Fibroblast of lung (primary cell): ENCODE results near the gene POGK.

Experiments used
- EZH2 ChIP-seq: IDR thresholded peaks from 2 replicates; pipeline ENCODE4 v1.5.1; 2012; ENCODE audit warnings: low read length, control low read depth, mild to moderate bottlenecking; ENCODE audit errors: missing control alignments
- TF ChIP-seq, protein P1 (sequence below), 2 donors: IDR thresholded peaks in 1 of 2; conservative IDR thresholded peaks in 1 of 2; 1 replicate in 1 of 2; 2 replicates in 1 of 2; pipeline ENCODE4 v1.5.1; 2011 to 2012; ENCODE audit warnings: low read length in 2 of 2, control low read depth in 1 of 2, inconsistent platforms in 1 of 2, low read depth in 1 of 2, mild to moderate bottlenecking in 1 of 2

DNA sequence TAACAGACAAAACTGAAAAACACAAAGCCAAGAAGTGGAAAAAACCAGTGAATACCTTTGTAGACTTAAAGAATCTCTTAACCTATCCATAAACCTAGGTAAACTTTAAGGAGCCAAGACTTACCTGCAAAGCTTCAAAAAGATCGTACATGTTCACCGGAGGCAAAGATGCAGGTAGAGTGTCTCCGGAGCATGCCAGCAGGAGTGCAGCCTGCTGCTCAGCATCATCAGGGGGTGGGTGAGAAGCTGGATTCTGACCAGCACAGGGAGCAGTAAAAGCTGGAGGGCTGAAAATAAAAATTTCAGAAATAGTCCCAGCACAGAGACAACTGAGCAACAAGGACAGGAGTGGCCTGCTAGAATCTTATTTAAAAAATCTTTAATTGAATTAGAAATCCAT, 18.7 kb downstream of the POGK start:
- TF ChIP-seq, protein P1, sequence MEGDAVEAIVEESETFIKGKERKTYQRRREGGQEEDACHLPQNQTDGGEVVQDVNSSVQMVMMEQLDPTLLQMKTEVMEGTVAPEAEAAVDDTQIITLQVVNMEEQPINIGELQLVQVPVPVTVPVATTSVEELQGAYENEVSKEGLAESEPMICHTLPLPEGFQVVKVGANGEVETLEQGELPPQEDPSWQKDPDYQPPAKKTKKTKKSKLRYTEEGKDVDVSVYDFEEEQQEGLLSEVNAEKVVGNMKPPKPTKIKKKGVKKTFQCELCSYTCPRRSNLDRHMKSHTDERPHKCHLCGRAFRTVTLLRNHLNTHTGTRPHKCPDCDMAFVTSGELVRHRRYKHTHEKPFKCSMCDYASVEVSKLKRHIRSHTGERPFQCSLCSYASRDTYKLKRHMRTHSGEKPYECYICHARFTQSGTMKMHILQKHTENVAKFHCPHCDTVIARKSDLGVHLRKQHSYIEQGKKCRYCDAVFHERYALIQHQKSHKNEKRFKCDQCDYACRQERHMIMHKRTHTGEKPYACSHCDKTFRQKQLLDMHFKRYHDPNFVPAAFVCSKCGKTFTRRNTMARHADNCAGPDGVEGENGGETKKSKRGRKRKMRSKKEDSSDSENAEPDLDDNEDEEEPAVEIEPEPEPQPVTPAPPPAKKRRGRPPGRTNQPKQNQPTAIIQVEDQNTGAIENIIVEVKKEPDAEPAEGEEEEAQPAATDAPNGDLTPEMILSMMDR (conservative IDR thresholded peaks at IDR 0.05 in 1 of 2, IDR thresholded peaks at IDR 0.05 in 1 of 2; ENCODE audit: low read depth in 1 of 2, low read length in 2 of 2), result no peak
- TF ChIP-seq EZH2, result no peak
